HL-60 (cell line): Measurements from ENCODE around the gene DVL1.

Experiments used
- CTCF ChIP-seq: IDR thresholded peaks from one replicate; pipeline ENCODE4 v1.5.1; 2011; ENCODE audit warnings: low read length, control low read depth, inconsistent platforms; ENCODE audit not compliant: insufficient read depth
- REST ChIP-seq: IDR thresholded peaks from 2 replicates; pipeline ENCODE4 v1.6.1; 2012; ENCODE audit warnings: low read depth; ENCODE audit not compliant: insufficient replicate concordance

DNA sequence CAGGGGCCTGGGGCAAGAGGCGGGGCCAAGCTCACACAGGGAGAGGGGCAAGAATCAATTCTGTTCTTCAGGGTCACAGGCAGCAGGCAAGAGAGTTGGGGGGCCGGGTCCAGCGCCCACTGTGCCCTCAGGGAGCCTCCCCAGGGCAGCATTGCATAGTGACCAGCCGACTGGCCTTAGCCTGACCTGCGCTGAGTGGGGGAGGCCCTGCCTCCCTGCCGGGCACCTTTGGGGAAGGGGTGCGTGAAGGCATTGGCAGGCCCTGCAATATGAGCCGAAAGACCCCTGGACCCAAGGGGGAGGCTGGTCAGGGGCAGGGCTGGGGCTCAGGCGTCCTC lies 56.8 kb downstream of the DVL1 start:
- TF ChIP-seq CTCF, result no peak
- TF ChIP-seq REST, result no peak
